Activated CD4-positive, CD25-positive, alpha-beta regulatory T cell (primary cell): Measurements from ENCODE around the gene GZF1.

ENCODE experiments used
- DNase-seq, 4 experiments: peaks; one replicate each; lab custom pipeline; 2025; lab: John Stamatoyannopoulos, UW

Gene GZF1

DNA sequence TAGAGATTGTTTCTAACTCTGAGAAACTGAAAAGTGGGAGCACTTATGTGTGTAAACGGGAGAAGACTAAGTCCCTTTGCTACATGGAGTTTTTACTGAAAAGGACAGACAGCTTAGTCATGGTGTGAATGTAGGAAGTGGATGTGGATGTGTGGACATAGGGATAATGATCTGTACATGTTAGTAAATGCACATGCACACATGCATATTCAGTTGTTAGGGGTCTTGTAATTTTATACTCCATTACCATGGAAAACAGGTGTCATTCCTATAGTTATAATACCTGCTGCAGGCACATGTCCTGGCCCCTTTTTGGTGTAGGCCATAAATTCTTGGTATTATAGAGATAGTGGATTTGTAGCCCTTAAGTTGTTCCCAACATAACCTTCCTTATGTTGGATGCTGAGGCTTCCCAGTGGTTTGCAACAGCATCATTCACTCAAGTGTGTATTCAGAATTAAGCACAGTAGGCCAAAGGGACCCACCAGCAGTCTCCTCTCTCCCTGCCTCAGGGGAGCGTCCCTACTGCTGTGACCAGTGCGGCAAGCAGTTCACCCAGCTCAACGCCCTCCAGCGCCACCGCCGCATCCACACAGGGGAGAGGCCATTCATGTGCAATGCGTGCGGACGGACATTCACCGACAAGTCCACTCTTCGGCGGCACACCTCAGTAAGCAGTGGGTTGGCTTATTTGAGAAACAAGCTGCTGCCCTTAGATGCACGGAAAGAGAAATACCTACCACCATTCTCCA is 7.3 kb downstream of the GZF1 start:
- DNase-seq = no peak

- no peak for DNase-seq
Observed at GRCh38 chr20:23370274-23370673, 8.3 kb downstream of the GZF1 start.

DNA sequence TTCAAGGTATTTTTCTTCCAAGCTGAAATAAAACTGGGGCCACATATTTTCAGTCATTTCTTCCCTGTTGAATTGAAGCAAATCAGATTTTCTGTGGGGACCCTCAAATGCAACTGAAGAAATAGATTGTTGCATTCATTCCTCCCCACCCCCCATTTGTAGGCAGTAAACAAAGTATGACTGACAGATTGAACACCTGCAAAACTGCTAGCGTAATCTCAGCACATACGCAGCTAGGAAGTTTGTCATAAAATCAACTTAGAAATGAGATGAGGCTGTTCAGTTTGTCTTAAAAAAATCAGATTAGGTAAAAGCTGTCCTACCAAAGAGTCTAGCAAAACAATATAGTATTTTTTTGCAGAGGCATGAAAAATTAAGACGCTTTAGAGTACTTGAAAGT is 8.9 kb downstream of the GZF1 start:
- DNase-seq = no peak

- no peak for DNase-seq
Observed at GRCh38 chr20:23371496-23371895, 9.5 kb downstream of the GZF1 start.

- no peak for DNase-seq
Observed at GRCh38 chr20:23374441-23374840, 12.5 kb downstream of the GZF1 start.

DNA sequence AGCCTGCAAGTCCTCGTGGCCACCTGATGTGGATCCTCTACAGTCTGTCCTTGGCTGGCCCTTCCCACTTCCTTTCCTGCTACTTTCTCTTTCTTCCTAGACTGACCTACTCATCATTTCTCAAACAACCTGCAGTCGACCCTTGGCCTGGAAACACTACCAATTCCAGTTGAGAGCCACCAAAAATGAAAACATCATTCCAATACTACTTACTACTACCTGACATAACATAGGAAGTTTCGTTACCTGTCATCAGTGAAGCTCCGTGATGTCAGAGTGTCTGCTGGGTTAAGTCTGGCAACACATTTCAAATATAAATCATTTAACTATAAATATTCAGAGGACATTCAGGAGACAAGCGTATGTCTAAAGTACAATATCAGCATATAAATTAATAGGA is 13.8 kb downstream of the GZF1 start:
- no peak for DNase-seq

DNA sequence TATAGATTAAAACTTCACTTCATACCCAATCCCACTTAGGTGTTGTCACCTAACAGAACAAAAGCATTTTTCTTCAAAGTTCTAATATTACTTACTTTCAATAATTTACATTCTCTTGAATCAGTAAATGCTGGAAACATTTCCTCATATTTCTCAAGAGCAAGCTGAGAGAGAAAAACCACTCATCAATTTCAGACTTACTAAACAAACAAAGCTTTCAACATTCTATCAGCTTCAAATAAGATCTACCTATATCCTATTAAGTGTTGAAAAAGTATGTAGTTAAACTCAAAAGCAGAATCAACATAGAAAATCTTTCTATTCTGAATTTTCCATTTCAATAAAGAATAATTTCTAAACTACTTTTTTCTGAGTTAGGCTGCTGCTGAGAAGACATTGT is 17.8 kb downstream of the GZF1 start:
- no peak for DNase-seq

DNA sequence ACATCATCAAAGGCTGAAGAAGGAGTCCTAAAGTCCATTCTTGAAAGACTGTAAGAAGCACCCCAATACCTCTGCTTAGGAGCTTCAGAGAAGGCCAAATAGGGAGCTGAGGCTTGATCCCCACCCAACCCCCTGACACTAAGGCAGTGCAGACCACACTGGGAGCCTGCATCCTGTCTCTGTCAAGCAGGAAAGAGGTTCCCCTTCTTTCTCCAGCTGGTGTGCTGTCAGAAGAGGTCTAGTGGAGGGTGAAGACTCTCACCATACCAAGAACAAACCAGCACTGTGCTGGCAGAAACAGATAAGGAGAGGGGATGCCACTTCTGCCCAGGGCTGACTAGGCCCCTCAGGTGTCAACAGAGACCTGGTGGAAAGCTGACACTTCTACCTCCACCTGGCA is 19.9 kb downstream of the GZF1 start:
- no peak for DNase-seq

DNA sequence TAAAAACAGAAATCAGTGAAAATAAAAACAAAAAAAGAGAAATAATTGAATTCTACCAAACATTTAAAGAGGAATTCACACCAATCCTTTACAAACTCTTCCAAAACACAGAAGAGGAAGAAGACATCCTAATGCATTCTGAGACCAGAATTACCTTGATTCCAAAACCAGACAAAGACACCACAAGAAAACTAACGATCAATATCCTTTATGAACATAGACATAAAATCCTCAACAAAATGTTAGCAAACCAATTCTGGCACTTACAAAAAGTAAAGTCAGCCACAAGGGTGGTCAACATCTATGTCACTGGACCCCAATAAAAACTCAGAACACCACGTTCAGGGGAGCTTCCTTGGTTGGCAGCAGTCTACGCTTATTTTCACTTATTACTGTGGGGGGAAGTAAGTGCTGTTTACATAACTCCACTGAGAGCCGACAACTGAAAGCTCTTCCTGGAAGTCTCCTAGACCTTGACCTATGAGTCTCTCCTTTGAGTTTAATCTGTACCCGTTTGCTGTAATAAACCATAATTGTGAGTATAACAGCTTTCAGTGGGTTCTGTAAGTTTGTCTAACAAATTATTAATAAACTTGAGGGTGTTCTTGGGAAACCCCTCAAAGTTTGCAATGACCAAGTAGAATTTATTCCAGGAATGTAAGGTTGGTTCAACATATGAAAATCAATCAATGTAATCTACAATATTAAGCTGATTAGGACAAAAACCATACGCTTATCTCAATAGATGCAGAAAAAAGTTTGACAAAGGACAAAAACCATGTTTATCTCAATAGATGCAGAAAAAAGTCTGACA is 24.5 kb downstream of the GZF1 start:
- DNase-seq = no peak

- no peak for DNase-seq
Observed at GRCh38 chr20:23387118-23387443, 25.1 kb downstream of the GZF1 start.

DNA sequence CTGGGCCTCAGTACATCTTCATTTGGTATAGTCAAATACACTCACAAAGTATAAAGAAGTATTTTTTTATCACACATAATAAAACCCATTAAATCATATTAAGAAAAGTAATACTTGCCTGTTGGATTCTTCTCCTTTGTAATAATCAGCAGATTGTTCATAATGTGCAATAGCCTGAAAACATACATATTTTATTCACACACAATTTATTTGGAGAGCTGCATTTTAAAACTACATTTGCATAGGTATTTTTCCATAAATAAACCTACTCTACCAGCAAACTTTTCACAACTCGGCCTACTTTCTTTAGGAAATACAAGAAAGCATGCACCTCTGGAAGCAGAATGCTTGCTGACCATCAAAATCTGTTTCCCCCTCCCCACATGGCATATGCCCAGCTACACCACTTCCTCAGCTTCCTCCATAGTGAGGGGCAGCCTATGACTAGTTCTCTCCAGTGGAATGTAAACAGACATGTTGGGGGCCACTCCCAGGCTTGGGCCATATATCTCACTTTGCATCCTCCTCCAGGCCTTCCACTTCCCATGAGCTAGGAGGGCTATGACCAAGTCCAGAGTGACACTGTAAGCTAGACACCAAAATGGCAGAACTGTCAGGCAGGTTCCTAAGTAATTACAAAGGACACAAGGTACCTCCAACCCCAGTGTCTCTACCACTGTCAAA is 28.3 kb downstream of the GZF1 start:
- no peak for DNase-seq

GRCh38 chr20:23391707-23392310 is 29.8 kb downstream of the GZF1 start:
- DNase-seq = no peak

DNA sequence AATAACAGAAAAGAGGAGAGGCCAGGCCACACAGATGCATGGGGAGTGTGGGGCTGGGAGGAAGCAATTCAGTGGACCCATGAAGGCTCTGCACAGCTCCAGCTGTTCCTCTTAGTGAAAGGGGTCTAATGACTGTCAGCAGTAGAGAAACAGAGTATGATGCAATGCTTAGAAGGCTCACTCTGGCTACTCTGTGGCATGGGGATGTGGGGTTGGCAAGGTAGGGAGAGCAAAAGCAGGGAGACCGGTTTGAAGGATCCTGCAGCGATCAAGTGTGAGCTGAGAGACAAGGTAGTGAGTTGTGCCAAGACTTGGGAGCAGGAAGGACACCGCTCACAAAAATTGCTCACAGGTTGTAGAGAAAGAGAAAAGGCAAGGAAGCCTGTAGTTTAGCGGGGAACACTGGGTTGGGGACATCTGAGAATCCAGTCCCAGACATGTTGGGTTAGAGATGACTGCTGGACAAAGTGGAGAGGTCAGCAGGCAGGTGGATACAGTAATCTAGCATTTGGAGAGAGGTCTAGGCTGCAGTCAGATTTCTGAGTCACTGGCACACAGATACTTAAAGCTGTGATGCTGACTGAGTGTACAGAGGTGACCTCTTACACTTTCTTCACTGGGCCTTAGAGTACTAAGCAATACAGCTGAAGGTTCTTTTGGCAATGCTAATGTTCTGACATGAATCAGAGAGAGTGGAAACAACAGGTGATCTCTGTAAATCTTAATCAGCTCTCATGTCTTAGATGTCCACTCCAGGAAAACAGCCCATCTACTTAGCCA is 32.2 kb downstream of the GZF1 start:
- no peak for DNase-seq

- no peak for DNase-seq
Observed at GRCh38 chr20:23396950-23397627, 35.1 kb downstream of the GZF1 start.

- DNase-seq = no peak
Observed at GRCh38 chr20:23397961-23398360, 36.0 kb downstream of the GZF1 start.

DNA sequence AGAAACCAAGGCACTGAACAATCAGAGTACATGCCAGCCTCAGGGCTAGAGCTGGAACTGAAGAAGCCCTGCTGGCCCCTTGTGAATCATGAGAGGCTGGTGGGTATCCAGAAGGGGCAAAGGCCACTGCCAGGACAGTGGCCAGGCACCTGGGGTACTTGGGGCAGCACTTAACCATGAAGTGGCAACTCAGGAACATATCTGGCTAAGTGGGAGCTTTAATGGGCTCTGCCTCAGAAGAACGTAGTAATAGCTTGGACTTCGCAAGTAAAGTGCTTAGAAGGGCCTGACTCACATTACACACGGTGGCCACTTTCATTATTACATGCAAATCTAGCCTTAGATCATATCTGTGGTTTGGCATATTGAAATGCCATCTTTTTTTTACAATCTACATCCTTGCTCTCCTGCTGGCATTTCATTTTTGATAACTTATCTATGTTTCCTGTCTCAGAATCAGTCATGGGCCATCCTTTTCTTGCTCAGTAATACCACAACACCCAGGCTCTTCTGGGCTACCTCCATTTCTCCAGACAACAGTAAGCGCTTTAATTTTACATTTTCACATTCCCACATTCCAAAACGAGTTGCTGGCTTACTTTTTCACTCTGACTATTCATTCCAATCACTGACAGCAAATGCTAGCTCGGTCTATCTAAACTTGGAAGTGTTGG is 37.7 kb downstream of the GZF1 start:
- DNase-seq = no peak

GRCh38 chr20:23401051-23401450 is 39.1 kb downstream of the GZF1 start:
- DNase-seq = no peak

DNA sequence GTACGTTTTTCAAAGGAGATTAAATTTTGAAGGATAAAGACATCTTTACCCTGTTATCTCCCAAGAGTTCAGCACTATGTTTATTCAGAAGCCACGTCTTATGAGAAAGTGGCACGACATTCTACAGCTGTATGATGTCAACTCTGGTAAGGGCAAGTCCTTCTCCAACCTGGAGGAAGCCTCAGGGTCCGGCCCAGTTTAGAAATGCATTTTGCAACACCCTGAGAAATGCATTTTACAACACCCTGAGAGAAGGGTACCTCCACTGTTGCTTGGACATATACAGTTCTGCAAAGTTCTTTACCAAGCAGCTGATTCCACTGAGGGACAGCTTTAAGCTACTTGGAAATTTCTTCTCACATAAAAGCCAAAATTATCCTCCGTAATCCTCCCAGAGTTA is 41.8 kb downstream of the GZF1 start:
- no peak for DNase-seq

DNA sequence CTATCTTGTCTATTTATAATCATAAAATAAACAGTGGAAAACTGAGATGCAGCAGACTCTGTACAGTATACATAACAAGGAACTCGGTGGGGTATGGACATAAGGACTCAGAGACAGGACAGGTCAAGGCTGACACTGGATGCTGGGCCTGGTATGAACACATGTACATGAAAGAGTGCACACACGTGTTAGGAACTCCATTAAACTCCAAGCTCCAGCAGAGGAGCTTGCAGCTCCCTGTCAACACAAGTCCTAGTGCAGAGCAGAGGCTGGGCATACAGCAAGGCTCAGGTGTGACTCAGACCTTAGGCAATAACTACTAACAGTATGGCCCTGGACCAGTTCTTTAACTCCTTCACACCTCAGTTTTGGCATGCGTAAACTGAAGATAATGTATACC is 42.2 kb downstream of the GZF1 start:
- no peak for DNase-seq

GRCh38 chr20:23406880-23407279 is 44.9 kb downstream of the GZF1 start:
- DNase-seq = no peak
